Activated naive CD8-positive, alpha-beta T cell (primary cell): ENCODE results near the gene STAM.
"Not testable (repeated sequence)": the region's sequence is repeated elsewhere in the genome, so short reads cannot be mapped to it uniquely, and the experiment has no call there.

Source experiments
- H3K27ac Mint-ChIP-seq: one replicate; pipeline ENCODE4 v1.8.0; 2021; ENCODE audit warnings: mixed read lengths
- H3K27me3 Mint-ChIP-seq: one replicate; pipeline ENCODE4 v1.8.0; 2021; ENCODE audit warnings: mixed read lengths
- H3K36me3 Mint-ChIP-seq: one replicate; pipeline ENCODE4 v1.8.0; 2021; ENCODE audit warnings: mixed read lengths
- H3K4me1 Mint-ChIP-seq: one replicate; pipeline ENCODE4 v1.8.0; 2021; ENCODE audit warnings: low read depth, mixed read lengths
- H3K4me3 Mint-ChIP-seq: one replicate; pipeline ENCODE4 v1.8.0; 2021; ENCODE audit warnings: mild to moderate bottlenecking, mixed read lengths
- H3K9me3 Mint-ChIP-seq: one replicate; pipeline ENCODE4 v1.8.0; 2021; ENCODE audit warnings: low read depth, mixed read lengths

Gene STAM

GRCh38 chr10:17643755-17644484 is at the start of gene STAM:
Gene STAM, plus strand, starts transcription at chr10:17644151. Its CDS starts 189 bp downstream, at chr10:17644340.
- H3K4me3 Mint-ChIP-seq: peak within 1 kb of the TSS; percentile 98
- peaks cover 7% of the 10 kb centered on the region for H3K36me3 Mint-ChIP-seq
- peak within 1 kb of the TSS; percentile 100 for H3K27ac Mint-ChIP-seq
- peaks cover 56% of the 10 kb centered on the region for H3K4me1 Mint-ChIP-seq
- H3K27me3 Mint-ChIP-seq: no peaks in the 10 kb centered on the region
- H3K9me3 Mint-ChIP-seq: no peaks in the 10 kb centered on the region

GRCh38 chr10:17597386-17597785 is 46.6 kb upstream of the STAM start:
- Mint-ChIP-seq H3K36me3 (no peaks in the 10 kb centered on the region), H3K4me3 (no peak overlapping the region), H3K27ac (no peak overlapping the region), H3K4me1 (no peaks in the 10 kb centered on the region), H3K9me3 (no peaks in the 10 kb centered on the region), H3K27me3 (peaks cover 3% of the 10 kb centered on the region)

GRCh38 chr10:17599089-17599488 is 44.9 kb upstream of the STAM start:
- H3K27me3 Mint-ChIP-seq: peaks cover 3% of the 10 kb centered on the region
- H3K4me1 Mint-ChIP-seq: no peaks in the 10 kb centered on the region
- H3K27ac Mint-ChIP-seq: no peak overlapping the region
- no peaks in the 10 kb centered on the region for H3K36me3 Mint-ChIP-seq
- H3K4me3 Mint-ChIP-seq: no peak overlapping the region
- no peaks in the 10 kb centered on the region for H3K9me3 Mint-ChIP-seq

GRCh38 chr10:17605936-17606335 is 38.0 kb upstream of the STAM start:
- Mint-ChIP-seq H3K27me3 (no peaks in the 10 kb centered on the region), H3K4me1 (no peaks in the 10 kb centered on the region), H3K9me3 (no peaks in the 10 kb centered on the region), H3K4me3 (no peak overlapping the region), H3K36me3 (no peaks in the 10 kb centered on the region), H3K27ac (no peak overlapping the region)

- Mint-ChIP-seq H3K9me3 (no peaks in the 10 kb centered on the region), H3K4me1 (no peaks in the 10 kb centered on the region), H3K36me3 (no peaks in the 10 kb centered on the region), H3K4me3 (no peak overlapping the region), H3K27me3 (no peaks in the 10 kb centered on the region), H3K27ac (no peak overlapping the region)
These were observed 37.4 kb upstream of the STAM start for GRCh38 chr10:17606547-17607040.

- Mint-ChIP-seq H3K4me1 (no peaks in the 10 kb centered on the region), H3K36me3 (no peaks in the 10 kb centered on the region), H3K27me3 (no peaks in the 10 kb centered on the region), H3K4me3 (no peak overlapping the region), H3K9me3 (no peaks in the 10 kb centered on the region), H3K27ac (no peak overlapping the region)
These were observed 36.9 kb upstream of the STAM start for GRCh38 chr10:17607060-17607459.

GRCh38 chr10:17607603-17608332 is 36.2 kb upstream of the STAM start:
- Mint-ChIP-seq H3K4me3 (no peak overlapping the region), H3K4me1 (no peaks in the 10 kb centered on the region), H3K9me3 (no peaks in the 10 kb centered on the region), H3K27me3 (no peaks in the 10 kb centered on the region), H3K27ac (no peak overlapping the region), H3K36me3 (no peaks in the 10 kb centered on the region)

- H3K27me3 Mint-ChIP-seq: no peaks in the 10 kb centered on the region
- no peaks in the 10 kb centered on the region for H3K4me1 Mint-ChIP-seq
- H3K36me3 Mint-ChIP-seq: no peaks in the 10 kb centered on the region
- H3K9me3 Mint-ChIP-seq: no peaks in the 10 kb centered on the region
- H3K4me3 Mint-ChIP-seq: no peak overlapping the region
- no peak overlapping the region for H3K27ac Mint-ChIP-seq
These were observed 34.4 kb upstream of the STAM start for GRCh38 chr10:17609523-17610079.

GRCh38 chr10:17616403-17617030 is 27.4 kb upstream of the STAM start:
- H3K36me3 Mint-ChIP-seq: no peaks in the 10 kb centered on the region
- peaks cover 16% of the 10 kb centered on the region for H3K27me3 Mint-ChIP-seq
- peaks cover 4% of the 10 kb centered on the region for H3K4me1 Mint-ChIP-seq
- no peaks in the 10 kb centered on the region for H3K9me3 Mint-ChIP-seq
- no peak overlapping the region for H3K27ac Mint-ChIP-seq
- H3K4me3 Mint-ChIP-seq: peak overlapping the region; percentile 75

GRCh38 chr10:17617031-17617911 is 26.7 kb upstream of the STAM start, which contains the start of gene HACD1:
Gene HACD1, minus strand, starts transcription at chr10:17617374. Its CDS starts 35 bp downstream, at chr10:17617339.
- Mint-ChIP-seq H3K36me3 (no peaks in the 10 kb centered on the region), H3K27me3 (peaks cover 17% of the 10 kb centered on the region), H3K4me3 (peak within 1 kb of the TSS; percentile 90), H3K27ac (peak within 1 kb of the TSS; percentile 28), H3K4me1 (peaks cover 4% of the 10 kb centered on the region), H3K9me3 (no peaks in the 10 kb centered on the region)

GRCh38 chr10:17622061-17622460 is 21.9 kb upstream of the STAM start:
- no peak overlapping the region for H3K27ac Mint-ChIP-seq
- peaks cover 19% of the 10 kb centered on the region for H3K27me3 Mint-ChIP-seq
- no peak overlapping the region for H3K4me3 Mint-ChIP-seq

GRCh38 chr10:17624996-17625395 is 19.0 kb upstream of the STAM start:
- no peaks in the 10 kb centered on the region for H3K4me1 Mint-ChIP-seq
- H3K27me3 Mint-ChIP-seq: peaks cover 4% of the 10 kb centered on the region
- no peaks in the 10 kb centered on the region for H3K9me3 Mint-ChIP-seq
- no peaks in the 10 kb centered on the region for H3K36me3 Mint-ChIP-seq
- H3K27ac Mint-ChIP-seq: no peak overlapping the region
- no peak overlapping the region for H3K4me3 Mint-ChIP-seq

More at GRCh38 chr10:17622061-17622460, 21.9 kb upstream of the STAM start:
- Mint-ChIP-seq H3K4me1 (peaks cover 4% of the 10 kb centered on the region), H3K9me3 (no peaks in the 10 kb centered on the region), H3K36me3 (no peaks in the 10 kb centered on the region)

- no peaks in the 10 kb centered on the region for H3K36me3 Mint-ChIP-seq
- H3K4me1 Mint-ChIP-seq: no peaks in the 10 kb centered on the region
- peaks cover 4% of the 10 kb centered on the region for H3K27me3 Mint-ChIP-seq
- no peak overlapping the region for H3K4me3 Mint-ChIP-seq
- H3K27ac Mint-ChIP-seq: no peak overlapping the region
- H3K9me3 Mint-ChIP-seq: no peaks in the 10 kb centered on the region
These were observed 17.3 kb upstream of the STAM start for GRCh38 chr10:17626656-17627055.

GRCh38 chr10:17632590-17632989 is 11.4 kb upstream of the STAM start:
- not testable (repeated sequence) for H3K27ac Mint-ChIP-seq, H3K9me3 Mint-ChIP-seq, H3K27me3 Mint-ChIP-seq, H3K4me1 Mint-ChIP-seq, H3K36me3 Mint-ChIP-seq, H3K4me3 Mint-ChIP-seq
